A549 (cell line): ENCODE results near the gene COL8A1.

Experiments
- BHLHE40 ChIP-seq: IDR thresholded peaks from 2 replicates; pipeline ENCODE4 v1.6.1; 2012; ENCODE audit warnings: low read depth, low read length, inconsistent platforms
- CEBPB ChIP-seq, 2 experiments: fragments of >200 bp in 1 of 2; sonication (Bioruptor Twin) in 1 of 2; formaldehyde crosslinking in 1 of 2; IDR thresholded peaks; 2 replicates each; pipeline ENCODE4 v1.6.1; 2012 to 2016
- CHD4 ChIP-seq: fragments of 200-600 bp; sonication (generic); IDR thresholded peaks from 2 replicates; pipeline ENCODE4 v1.6.1; 2016; ENCODE audit warnings: antibody characterized with exemption, mild to moderate bottlenecking, borderline replicate concordance
- CTCF ChIP-seq: fragments of >200 bp; sonication (Bioruptor Twin); formaldehyde crosslinking; IDR thresholded peaks from 3 replicates; pipeline ENCODE4 v1.5.1; 2016
- EP300 ChIP-seq, 2 experiments: fragments of >200 bp; sonication (Bioruptor Twin); formaldehyde crosslinking; IDR thresholded peaks; 2 replicates in 1 of 2; 3 replicates in 1 of 2; pipeline ENCODE4 v1.6.1; 2016 to 2017
- HOXB5 ChIP-seq: fragments of 250-450 bp; sonication (Bioruptor Pico); IDR thresholded peaks from 2 replicates; pipeline ENCODE4 v1.5.0; 2020; ENCODE audit warnings: mild to moderate bottlenecking, moderate library complexity
- JUN ChIP-seq, 2 experiments: fragments of >200 bp; sonication (Bioruptor Twin); formaldehyde crosslinking; IDR thresholded peaks; 2 replicates in 1 of 2; 3 replicates in 1 of 2; pipeline ENCODE4 v1.6.1; 2016 to 2017
- POLR2A ChIP-seq: IDR thresholded peaks from 2 replicates; pipeline ENCODE4 v1.6.1; 2012; ENCODE audit warnings: mild to moderate bottlenecking, low read length
- REST ChIP-seq: fragments of 200-600 bp; sonication (generic); IDR thresholded peaks from 2 replicates; pipeline ENCODE4 v1.6.1; 2016; ENCODE audit warnings: antibody characterized with exemption, mild to moderate bottlenecking, moderate library complexity
- USF2 ChIP-seq: fragments of 450-650 bp; IDR thresholded peaks from 2 replicates; pipeline ENCODE4 v1.6.1; 2014; ENCODE audit warnings: antibody characterized with exemption
- TF ChIP-seq, protein P1 (sequence below): fragments of 150-350 bp; IDR thresholded peaks from 2 replicates; pipeline ENCODE4 v1.6.1; 2014; ENCODE audit warnings: low read depth, mild to moderate bottlenecking, low read length
- TF ChIP-seq, protein P2 (sequence below): fragments of >200 bp; sonication (Bioruptor Twin); formaldehyde crosslinking; IDR thresholded peaks from 3 replicates; pipeline ENCODE4 v1.6.1; 2016

GRCh38 chr3:99810403-99810802 is 172.0 kb downstream of the COL8A1 start:
- TF ChIP-seq REST (no peak), USF2 (no peak), CTCF (no peak), BHLHE40 (no peak), HOXB5 (no peak), POLR2A (no peak), CHD4 (no peak), EP300 (IDR thresholded peaks at IDR 0.05) (no peak), CEBPB (IDR thresholded peaks at IDR 0.05) (no peak), JUN (IDR thresholded peaks at IDR 0.05) (no peak)
- TF ChIP-seq, protein P1, sequence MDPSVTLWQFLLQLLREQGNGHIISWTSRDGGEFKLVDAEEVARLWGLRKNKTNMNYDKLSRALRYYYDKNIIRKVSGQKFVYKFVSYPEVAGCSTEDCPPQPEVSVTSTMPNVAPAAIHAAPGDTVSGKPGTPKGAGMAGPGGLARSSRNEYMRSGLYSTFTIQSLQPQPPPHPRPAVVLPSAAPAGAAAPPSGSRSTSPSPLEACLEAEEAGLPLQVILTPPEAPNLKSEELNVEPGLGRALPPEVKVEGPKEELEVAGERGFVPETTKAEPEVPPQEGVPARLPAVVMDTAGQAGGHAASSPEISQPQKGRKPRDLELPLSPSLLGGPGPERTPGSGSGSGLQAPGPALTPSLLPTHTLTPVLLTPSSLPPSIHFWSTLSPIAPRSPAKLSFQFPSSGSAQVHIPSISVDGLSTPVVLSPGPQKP, result no peak
- TF ChIP-seq, protein P2, sequence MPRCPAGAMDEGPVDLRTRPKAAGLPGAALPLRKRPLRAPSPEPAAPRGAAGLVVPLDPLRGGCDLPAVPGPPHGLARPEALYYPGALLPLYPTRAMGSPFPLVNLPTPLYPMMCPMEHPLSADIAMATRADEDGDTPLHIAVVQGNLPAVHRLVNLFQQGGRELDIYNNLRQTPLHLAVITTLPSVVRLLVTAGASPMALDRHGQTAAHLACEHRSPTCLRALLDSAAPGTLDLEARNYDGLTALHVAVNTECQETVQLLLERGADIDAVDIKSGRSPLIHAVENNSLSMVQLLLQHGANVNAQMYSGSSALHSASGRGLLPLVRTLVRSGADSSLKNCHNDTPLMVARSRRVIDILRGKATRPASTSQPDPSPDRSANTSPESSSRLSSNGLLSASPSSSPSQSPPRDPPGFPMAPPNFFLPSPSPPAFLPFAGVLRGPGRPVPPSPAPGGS, result no peak
